Uterus (tissue), 2 donors: ENCODE data around the gene ZNF423.

Experiments used
- CTCF ChIP-seq, 4 experiments: fragments of 200-600 bp in 2 of 4; fragments of 450-650 bp in 2 of 4; sonication (generic) in 2 of 4; IDR thresholded peaks; one replicate each; pipeline ENCODE4 v1.5.1; 2016 to 2019; ENCODE audit warnings: antibody characterized with exemption in 4 of 4, mild to moderate bottlenecking in 2 of 4, moderate library complexity in 1 of 4
- POLR2A ChIP-seq, 2 donors: fragments of 450-650 bp; IDR thresholded peaks; one replicate each; pipeline ENCODE4 v1.6.1; 2016; ENCODE audit warnings: antibody characterized with exemption in 2 of 2, mild to moderate bottlenecking in 1 of 2, moderate library complexity in 1 of 2

- TF ChIP-seq CTCF (IDR thresholded peaks at IDR 0.05) (no peak), POLR2A (IDR thresholded peaks at IDR 0.05) (no peak)
These were observed 180.5 kb downstream of the ZNF423 start for GRCh38 chr16:49675413-49675812.
